Psoas muscle (tissue), 8 donors: ENCODE measurements around the gene RSRP1. TPM values are rescaled to one million over a fixed set of nuclear protein-coding genes. Genes with fewer than 3 reads are reported as not detected.

ENCODE experiments used
- ATAC-seq, 4 donors: fragments of 200-7000 bp; cut with Tn5 transposase; one replicate each; pipeline ENCODE4 v1.9.1; 2020; ENCODE audit warnings: moderate library complexity in 3 of 4, mild to moderate bottlenecking in 2 of 4
- DNase-seq, 2 donors: peaks; one replicate each; pipeline ENCODE4 v3.0.0-alpha.2; 2020
- H3K27ac ChIP-seq: fragments of 200-600 bp; one replicate; pipeline ENCODE4 v1.8.0; 2022
- H3K27me3 ChIP-seq, 3 donors: fragments of 200-600 bp in 1 of 3; one replicate each; pipeline versions ENCODE4 v1.6.1 to v1.8.0; 2013 to 2022; ENCODE audit warnings: low read length in 2 of 3, mild to moderate bottlenecking in 2 of 3, moderate library complexity in 1 of 3; ENCODE audit not compliant: insufficient read depth in 3 of 3
- H3K36me3 ChIP-seq, 2 donors: fragments of 200-600 bp in 1 of 2; one replicate each; pipeline versions ENCODE4 v1.6.1 to v1.8.0; 2013 to 2022; ENCODE audit warnings: low read depth in 1 of 2, mild to moderate bottlenecking in 1 of 2, moderate library complexity in 1 of 2; ENCODE audit not compliant: insufficient read depth in 1 of 2
- H3K4me1 ChIP-seq: fragments of 200-600 bp; one replicate; pipeline ENCODE4 v1.8.0; 2022
- H3K4me3 ChIP-seq: fragments of 200-600 bp; one replicate; pipeline ENCODE4 v1.8.0; 2022; ENCODE audit warnings: mild to moderate bottlenecking
- H3K9me3 ChIP-seq: fragments of 200-600 bp; one replicate; pipeline ENCODE4 v1.8.0; 2022
- CTCF ChIP-seq: fragments of 200-600 bp; IDR thresholded peaks from one replicate; pipeline ENCODE4 v1.8.0; 2022; ENCODE audit warnings: antibody characterized with exemption
- WGBS, 3 donors: extraction: QIAGEN DNeasy Blood & Tissue Kit; methylation state at CpG; one replicate each; pipeline versions ENCODE4 v1.1.6 to v1.1.7; 2013; 5-methylcytosine and 5-hydroxymethylcytosine counted together
- intact Hi-C, 2 donors: fragments of 100-400 bp; cut with DNase I; formaldehyde crosslinking; loops; one replicate each; pipeline versions ENCODE4 v1.11.0 to v1.14.2; 2022
- polyA plus RNA-seq, 3 donors: library from polyadenylated mRNA; stranded (reverse); fragments of 200-250 nt; gene quantifications; one replicate each; pipeline ENCODE4 v1.2.3, GENCODE V29; 2013
- total RNA-seq, 4 donors: library from RNA; stranded (reverse); fragmentation: NEBNext Ultra II Directional in 2 of 4; extraction: Animal tissue kit (Norgen Biotek cat#: 25700) in 2 of 4; gene quantifications; one replicate each; pipeline versions ENCODE4 v1.2.1 to v1.2.4, GENCODE V29; 2021 to 2023
- donor health status: healthy with polysubstance abuse.
- donor health status: DM: no; HTN: no; CAD: no; lungs with moderate emphysema.
- donor health status: Bipolar disorder and iron deficiency.
- donor health status: healthy.
- donor health status: DM: yes; HTN: yes; CAD: no.
- donor health status: DM: no; HTN: no; CAD: no.
- donor health status: DM: no; HTN: no; CAD: no.
- donor health status: DM: yes; HTN: yes; CAD: no.

The RSRP1 gene
- total and polyA plus RNA-seq, 7 donors: 9.6 to 36.5 (median 17.7) TPM

GRCh38 chr1:25208561-25209222, 38.6 kb downstream of the RSRP1 start:
- no peaks in the 10 kb centered on the region for H3K4me1 ChIP-seq
- no peak overlapping the region for H3K4me3 ChIP-seq
- DNase-seq: no peak
- H3K27ac ChIP-seq: no peak overlapping the region
- ATAC-seq: no peak
- 68 to 84% (median 77%) methylated on average over 2 of the region's 2 CpGs for WGBS, 3 donors
- H3K27me3 ChIP-seq: peaks cover 0 to 6% (median 2%) of the 10 kb centered on the region in 3 donors
- H3K9me3 ChIP-seq: no peaks in the 10 kb centered on the region
- no peaks in the 10 kb centered on the region for H3K36me3 ChIP-seq
- intact Hi-C loops: loop anchor here in 1 of 2 donors (10.0 kb wide), 1 partner anchor 104 kb away; no protein-coding TSS in a partner anchor
- TF ChIP-seq CTCF: no peak

GRCh38 chr1:25208092-25208491, 39.2 kb downstream of the RSRP1 start:
- Histone ChIP-seq H3K27me3 (peaks cover 0 to 6% (median 2%) of the 10 kb centered on the region in 3 donors), H3K9me3 (no peaks in the 10 kb centered on the region), H3K4me3 (no peak overlapping the region), H3K36me3 (no peaks in the 10 kb centered on the region), H3K4me1 (no peaks in the 10 kb centered on the region), H3K27ac (no peak overlapping the region)
- intact Hi-C loops: loop anchor here in 1 of 2 donors (10.0 kb wide), 1 partner anchor 103 kb away; no protein-coding TSS in a partner anchor
- 59 to 73% (median 63%) methylated on average over 1 of the region's 1 CpG for WGBS, 3 donors
- DNase-seq: no peak
- no peak for TF ChIP-seq CTCF
- ATAC-seq: no peak

GRCh38 chr1:25206201-25206600, 41.1 kb downstream of the RSRP1 start:
- peaks cover 0 to 6% (median 2%) of the 10 kb centered on the region in 3 donors for H3K27me3 ChIP-seq
- intact Hi-C loops: loop anchor here in 1 of 2 donors (10.0 kb wide), 1 partner anchor 101 kb away; no protein-coding TSS in a partner anchor
- no peaks in the 10 kb centered on the region for H3K9me3 ChIP-seq
- TF ChIP-seq CTCF: no peak
- H3K36me3 ChIP-seq: no peaks in the 10 kb centered on the region
- H3K4me1 ChIP-seq: no peaks in the 10 kb centered on the region
- ATAC-seq: no peak
- no peak overlapping the region for H3K27ac ChIP-seq
- 78 to 82% (median 80%) methylated on average over 5 of the region's 5 CpGs for WGBS, 3 donors
- H3K4me3 ChIP-seq: no peak overlapping the region
- DNase-seq: no peak

- WGBS, 3 donors: 42 to 49% (median 44%) methylated on average over 5 of the region's 5 CpGs
Measured at GRCh38 chr1:25205786-25206185, 41.5 kb downstream of the RSRP1 start.

More at GRCh38 chr1:25205786-25206185, 41.5 kb downstream of the RSRP1 start:
- ATAC-seq (no peak), DNase-seq (no peak)
- no peak for TF ChIP-seq CTCF
- no peak overlapping the region for H3K4me3 ChIP-seq
- no peaks in the 10 kb centered on the region for H3K4me1 ChIP-seq
- intact Hi-C loops: loop anchor here in 1 of 2 donors (1.0 to 10.0 kb wide), 2 partner anchors 101 to 357 kb away; no protein-coding TSS in a partner anchor
- no peaks in the 10 kb centered on the region for H3K9me3 ChIP-seq
- no peak overlapping the region for H3K27ac ChIP-seq
- H3K27me3 ChIP-seq: peaks cover 0 to 5% (median 2%) of the 10 kb centered on the region in 3 donors
- no peaks in the 10 kb centered on the region for H3K36me3 ChIP-seq
